ENCODE data around the gene RIC1. TPM values are rescaled to one million over a fixed set of nuclear protein-coding genes. Genes with fewer than 3 reads are reported as not detected.
"Not testable (repeated sequence)": the region's sequence is repeated elsewhere in the genome, so short reads cannot be mapped to it uniquely, and the experiment has no call there.

Gene RIC1
- total RNA-seq, 2 experiments from 2014 or later = 18.4 to 22.6 TPM

DNA sequence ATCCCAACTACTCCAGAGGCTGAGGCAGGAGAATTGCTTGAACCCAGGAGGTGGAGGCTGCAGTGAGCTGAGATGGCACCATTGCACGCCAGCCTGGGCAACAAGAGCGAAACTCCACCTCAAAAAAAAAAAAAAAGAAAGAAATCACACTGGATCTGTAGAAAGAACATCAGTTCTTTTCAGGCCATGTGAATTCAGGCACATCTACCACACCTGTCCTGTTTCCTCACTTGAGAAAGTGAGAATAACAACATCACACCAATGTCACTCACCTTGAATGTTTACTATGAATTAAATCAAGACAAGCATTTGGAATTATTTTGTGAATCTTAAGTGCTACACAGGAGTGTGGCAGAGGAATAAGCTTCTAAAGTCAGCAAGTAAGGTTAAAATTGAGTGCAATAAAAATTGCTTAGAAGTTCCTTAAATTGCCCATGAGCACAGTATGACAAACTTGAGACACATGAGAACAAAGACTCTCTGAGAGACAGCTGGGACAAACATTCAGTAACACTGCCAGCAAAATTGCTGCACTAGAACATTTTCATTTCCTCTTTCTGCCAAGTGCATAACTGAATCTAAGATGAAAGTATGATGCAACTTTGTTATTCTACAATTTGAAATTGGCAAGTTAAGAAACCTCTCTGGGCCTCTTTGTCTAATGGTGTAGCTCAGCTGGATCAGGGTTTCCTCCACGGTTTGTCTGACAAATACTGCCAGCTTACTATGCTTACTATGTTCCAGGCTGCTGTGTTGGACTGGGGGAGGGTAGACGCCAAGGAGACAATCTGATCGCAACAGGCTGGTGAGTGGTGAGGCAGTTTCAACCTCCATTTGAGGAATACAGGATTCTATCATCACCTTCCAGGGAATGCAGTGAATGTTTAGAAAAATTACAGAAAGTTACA lies 1.9 kb upstream of the RIC1 start:
- Mint-ChIP-seq H3K27me3 (no peaks in the 10 kb centered on the region), H3K36me3 (peaks cover 18% of the 10 kb centered on the region), H3K4me1 (peaks cover 44% of the 10 kb centered on the region), H3K27ac (peak overlapping the region; percentile 97), H3K9me3 (ENCODE audit: low read depth) (no peaks in the 10 kb centered on the region), H3K4me3 (peak overlapping the region; percentile 98)
- DNase-seq (peak; percentile 71), ATAC-seq (peak; percentile 4)
- CTCF ChIA-PET = interaction anchor here (0.6 to 2.4 kb wide), 6 partner anchors 18 to 206 kb away, joined by 3 to 12 read pairs (median 4); partner anchors contain the start of gene ERMP1

DNA sequence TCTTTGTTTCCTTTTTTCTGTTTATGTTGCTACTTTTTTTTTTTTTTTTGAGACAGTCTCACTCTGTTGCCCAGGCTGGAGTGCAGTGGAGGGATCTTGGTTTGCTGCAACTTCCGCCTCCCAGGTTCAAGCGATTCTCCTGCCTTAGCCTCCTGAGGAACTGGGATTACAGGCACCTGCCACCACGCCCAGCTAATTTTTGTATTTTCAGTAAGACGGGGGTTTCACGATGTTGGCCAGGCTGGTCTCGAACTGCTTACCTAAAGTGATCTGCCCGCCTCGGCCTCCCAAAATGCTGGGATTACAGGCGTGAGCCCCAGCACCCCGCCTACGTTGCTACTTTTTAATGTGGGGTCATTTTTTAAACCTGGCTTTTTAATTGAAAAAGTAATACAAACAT lies 1.2 kb upstream of the RIC1 start:
- H3K27me3 Mint-ChIP-seq; H3K9me3 Mint-ChIP-seq (ENCODE audit: low read depth); ATAC-seq: not testable (repeated sequence)
- H3K27ac Mint-ChIP-seq = peak overlapping the region; percentile 97
- peak overlapping the region; percentile 98 for H3K4me3 Mint-ChIP-seq
- H3K4me1 Mint-ChIP-seq = peaks cover 51% of the 10 kb centered on the region
- H3K36me3 Mint-ChIP-seq = peaks cover 18% of the 10 kb centered on the region
- CTCF ChIA-PET = interaction anchor here (0.9 to 2.4 kb wide), 9 partner anchors 19 to 785 kb away, joined by 3 to 12 read pairs (median 4); partner anchors contain the start of genes CD274, ERMP1 and UHRF2
- peak; percentile 47 for DNase-seq

DNA sequence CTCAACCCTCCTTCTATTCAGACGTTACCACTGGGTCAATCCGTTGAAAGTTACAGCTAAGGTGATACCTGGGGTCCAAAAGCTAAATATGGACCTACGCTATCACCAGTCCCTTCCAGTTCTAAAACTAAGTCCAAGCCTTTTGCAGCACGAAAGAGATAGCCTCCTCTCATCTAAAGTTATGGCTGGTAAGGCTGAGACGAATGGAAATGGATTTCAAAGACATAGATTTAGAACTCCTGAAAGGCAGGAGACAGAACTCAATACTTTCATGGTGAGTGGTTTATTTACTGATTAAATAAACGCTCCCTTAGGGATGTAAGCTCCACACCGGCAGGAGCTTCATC lies 751 bp upstream of the RIC1 start:
- CTCF ChIA-PET = interaction anchor here (0.7 to 2.4 kb wide), 10 partner anchors 24 to 887 kb away, joined by 3 to 12 read pairs (median 3); partner anchors contain the start of genes AK3, CD274, ERMP1 and UHRF2
- DNase-seq (no peak), ATAC-seq (no peak)
- peak overlapping the region; percentile 98 for H3K4me3 Mint-ChIP-seq
- H3K9me3 Mint-ChIP-seq (ENCODE audit: low read depth) = no peaks in the 10 kb centered on the region
- peak overlapping the region; percentile 97 for H3K27ac Mint-ChIP-seq
- H3K27me3 Mint-ChIP-seq = no peaks in the 10 kb centered on the region
- H3K36me3 Mint-ChIP-seq = peaks cover 18% of the 10 kb centered on the region
- peaks cover 55% of the 10 kb centered on the region for H3K4me1 Mint-ChIP-seq

DNA sequence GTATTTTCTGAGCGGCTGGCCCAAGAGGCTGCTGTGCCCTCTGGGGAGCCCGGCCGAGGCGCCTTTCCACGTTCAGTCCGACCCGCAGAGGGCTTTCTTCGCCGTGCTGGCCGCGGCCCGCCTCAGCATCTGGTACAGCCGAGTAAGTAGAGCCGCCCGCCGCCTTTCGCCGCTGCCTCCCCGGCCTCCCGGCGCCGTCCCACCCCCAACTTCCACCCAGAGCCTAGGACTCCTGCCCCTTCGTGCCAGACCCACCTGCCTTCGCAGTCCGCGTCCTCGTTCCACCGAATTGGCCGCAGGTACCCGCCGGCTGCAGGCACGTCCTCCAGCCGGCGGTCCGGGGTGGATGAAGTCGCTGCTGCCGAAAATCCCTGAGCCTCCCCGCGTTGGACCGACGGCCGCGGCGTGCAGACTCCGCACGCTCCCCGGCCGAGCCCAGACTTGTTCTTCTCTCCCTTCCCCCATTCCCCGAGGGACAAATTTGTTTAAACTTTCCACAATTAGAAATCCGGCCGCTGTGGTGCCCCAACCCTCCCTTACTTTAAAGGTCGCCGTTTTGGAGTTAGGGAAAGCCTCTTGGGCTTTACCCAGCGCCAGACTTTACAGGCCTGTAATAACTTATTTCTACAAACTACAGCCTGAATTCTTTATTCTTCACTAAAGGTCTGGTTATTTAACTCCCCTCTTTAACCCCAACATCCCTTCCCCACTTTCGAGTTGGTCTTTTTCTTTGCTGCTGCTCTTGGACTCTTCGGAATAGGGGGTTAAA lies 589 bp downstream of the RIC1 start:
- Mint-ChIP-seq H3K9me3 (ENCODE audit: low read depth) (peaks cover 2% of the 10 kb centered on the region), H3K27ac (peak overlapping the region; percentile 93), H3K36me3 (peaks cover 21% of the 10 kb centered on the region), H3K27me3 (no peaks in the 10 kb centered on the region), H3K4me1 (peaks cover 58% of the 10 kb centered on the region), H3K4me3 (peak overlapping the region; percentile 93)
- CTCF ChIA-PET = interaction anchor here (1.1 to 1.4 kb wide), 2 partner anchors 179 to 889 kb away, joined by 3 to 7 read pairs; partner anchors contain the start of genes AK3 and CD274
- DNase-seq (peak; percentile 69), ATAC-seq (peak; percentile 32)

DNA sequence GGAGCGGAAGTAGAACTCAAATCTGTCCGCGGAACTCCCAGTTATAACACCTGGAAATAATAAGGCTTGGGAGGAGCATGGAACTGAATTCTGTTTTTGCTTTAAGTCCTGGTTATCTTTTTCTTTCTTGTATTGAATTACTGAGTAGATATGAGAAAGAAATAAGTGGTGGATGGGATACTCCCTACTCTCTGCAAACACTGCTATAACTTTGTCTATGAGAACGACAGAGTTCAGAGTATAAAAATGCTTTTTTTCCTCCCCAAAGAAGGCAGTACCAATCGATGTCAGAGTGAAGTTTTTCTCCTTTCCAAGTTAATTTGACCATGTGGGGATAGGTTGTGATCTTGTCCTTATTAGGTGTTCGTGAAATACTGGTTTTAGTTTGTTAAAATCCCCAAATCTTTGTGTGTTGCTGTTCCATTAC lies 1.2 kb downstream of the RIC1 start:
- H3K27ac Mint-ChIP-seq = peak overlapping the region; percentile 93
- no peak for DNase-seq
- CTCF ChIA-PET = no interaction called here
- H3K4me1 Mint-ChIP-seq = peaks cover 59% of the 10 kb centered on the region
- H3K4me3 Mint-ChIP-seq = peak overlapping the region; percentile 93
- H3K27me3 Mint-ChIP-seq = no peaks in the 10 kb centered on the region
- peaks cover 22% of the 10 kb centered on the region for H3K36me3 Mint-ChIP-seq
- peaks cover 3% of the 10 kb centered on the region for H3K9me3 Mint-ChIP-seq (ENCODE audit: low read depth)
- no peak for ATAC-seq

DNA sequence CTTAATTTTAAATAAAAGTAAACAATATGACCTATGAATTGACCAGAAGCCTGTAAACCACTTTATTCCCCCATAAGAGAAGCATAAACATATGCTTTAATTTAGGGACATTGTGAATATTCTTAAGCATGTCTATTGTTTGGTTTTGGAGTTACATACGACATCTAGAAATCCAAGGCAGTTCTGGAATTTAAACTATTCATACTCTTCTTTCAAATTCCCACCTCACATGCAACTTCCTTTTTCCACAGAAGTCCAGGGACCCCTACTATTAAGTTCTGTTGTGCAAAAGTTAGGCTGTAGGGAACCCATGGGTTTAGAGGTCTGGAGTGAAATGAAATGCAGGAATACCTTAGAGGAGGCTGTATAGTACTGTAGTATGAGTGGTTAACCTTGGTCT lies 2.1 kb downstream of the RIC1 start:
- peaks cover 28% of the 10 kb centered on the region for H3K36me3 Mint-ChIP-seq
- DNase-seq (no peak), ATAC-seq (no peak)
- peaks cover 11% of the 10 kb centered on the region for H3K9me3 Mint-ChIP-seq (ENCODE audit: low read depth)
- H3K27me3 Mint-ChIP-seq = no peaks in the 10 kb centered on the region
- H3K4me3 Mint-ChIP-seq = no peak overlapping the region
- no peak overlapping the region for H3K27ac Mint-ChIP-seq
- H3K4me1 Mint-ChIP-seq = peaks cover 55% of the 10 kb centered on the region
- CTCF ChIA-PET = no interaction called here

DNA sequence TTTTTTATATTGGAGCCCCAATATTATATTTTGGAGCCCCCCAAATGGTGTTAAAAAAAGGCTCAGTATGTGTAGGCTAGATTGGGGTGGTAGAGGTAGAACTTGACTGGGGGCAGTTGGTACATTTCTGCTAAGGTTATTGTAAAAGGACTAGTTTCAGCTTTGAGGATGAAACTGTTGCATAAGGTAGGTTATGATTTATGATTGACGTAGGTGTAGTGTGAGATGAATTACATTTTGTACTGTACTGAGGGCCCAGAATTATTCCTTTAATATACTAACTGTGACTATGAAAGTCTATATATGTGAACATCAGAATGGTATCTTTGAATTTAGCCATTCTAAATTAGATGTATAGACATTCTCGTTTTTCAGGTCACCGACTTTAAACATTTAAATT lies 3.6 kb downstream of the RIC1 start:
- H3K4me1 Mint-ChIP-seq = peaks cover 45% of the 10 kb centered on the region
- CTCF ChIA-PET = interaction anchor here (1.0 to 1.1 kb wide), 2 partner anchors 11 to 31 kb away, joined by 3 to 4 read pairs; no protein-coding TSS in a partner anchor

DNA sequence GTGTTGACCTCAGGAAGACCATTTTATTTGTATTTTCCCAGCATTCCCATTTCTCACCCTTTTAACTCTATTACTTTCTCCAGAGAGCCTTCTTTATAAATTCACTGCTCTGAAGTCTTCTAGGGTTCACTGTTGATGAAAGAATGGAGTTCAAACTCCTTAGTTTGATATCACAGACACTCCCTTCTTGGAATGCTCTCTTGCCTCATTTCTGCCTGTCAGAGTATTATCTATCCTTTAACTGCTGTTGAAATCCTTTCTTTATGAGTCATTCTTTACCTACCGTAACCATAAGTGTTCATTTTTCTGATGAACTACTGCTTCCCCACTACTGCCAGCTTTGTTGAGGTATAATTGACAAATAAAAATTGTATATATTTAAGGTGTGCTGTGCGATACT lies 4.3 kb downstream of the RIC1 start:
- Mint-ChIP-seq H3K9me3 (ENCODE audit: low read depth) (peaks cover 18% of the 10 kb centered on the region), H3K4me3 (no peak overlapping the region), H3K4me1 (peaks cover 41% of the 10 kb centered on the region), H3K36me3 (peaks cover 32% of the 10 kb centered on the region), H3K27ac (no peak overlapping the region), H3K27me3 (no peaks in the 10 kb centered on the region)
- DNase-seq = no peak
- ATAC-seq = no peak
- CTCF ChIA-PET = interaction anchor here (1.0 to 1.1 kb wide), 3 partner anchors 12 to 421 kb away, joined by 3 to 4 read pairs (median 3); no protein-coding TSS in a partner anchor

More for the DNA sequence above, 3.6 kb downstream of the RIC1 start:
- H3K27ac Mint-ChIP-seq = no peak overlapping the region
- DNase-seq (no peak), ATAC-seq (no peak)
- H3K9me3 Mint-ChIP-seq (ENCODE audit: low read depth) = peaks cover 12% of the 10 kb centered on the region
- H3K4me3 Mint-ChIP-seq = no peak overlapping the region
- no peaks in the 10 kb centered on the region for H3K27me3 Mint-ChIP-seq
- peaks cover 27% of the 10 kb centered on the region for H3K36me3 Mint-ChIP-seq

DNA sequence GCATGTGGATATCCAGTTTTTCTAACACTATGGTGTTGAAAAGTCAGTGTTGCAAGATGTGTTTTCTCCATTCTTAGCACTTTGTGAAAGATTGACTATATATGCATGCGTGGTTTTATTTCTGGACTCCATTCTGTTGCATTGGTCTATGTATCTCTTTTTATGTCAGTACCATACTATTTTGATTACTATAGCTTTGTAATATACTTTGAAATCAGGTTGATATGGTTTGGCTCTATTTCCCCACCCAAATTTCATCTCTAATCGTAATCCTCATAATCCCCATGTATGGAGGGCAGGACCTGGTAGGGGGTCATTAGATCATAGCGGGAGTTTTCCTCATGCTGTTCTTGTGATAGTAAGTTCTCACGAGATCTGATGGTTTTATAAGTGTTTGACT lies 6.5 kb downstream of the RIC1 start:
- H3K4me3 Mint-ChIP-seq = no peak overlapping the region
- peaks cover 53% of the 10 kb centered on the region for H3K36me3 Mint-ChIP-seq
- no peak overlapping the region for H3K27ac Mint-ChIP-seq
- no peaks in the 10 kb centered on the region for H3K27me3 Mint-ChIP-seq
- DNase-seq = no peak
- CTCF ChIA-PET = no interaction called here
- peaks cover 36% of the 10 kb centered on the region for H3K9me3 Mint-ChIP-seq (ENCODE audit: low read depth)
- peaks cover 38% of the 10 kb centered on the region for H3K4me1 Mint-ChIP-seq
- ATAC-seq = no peak

DNA sequence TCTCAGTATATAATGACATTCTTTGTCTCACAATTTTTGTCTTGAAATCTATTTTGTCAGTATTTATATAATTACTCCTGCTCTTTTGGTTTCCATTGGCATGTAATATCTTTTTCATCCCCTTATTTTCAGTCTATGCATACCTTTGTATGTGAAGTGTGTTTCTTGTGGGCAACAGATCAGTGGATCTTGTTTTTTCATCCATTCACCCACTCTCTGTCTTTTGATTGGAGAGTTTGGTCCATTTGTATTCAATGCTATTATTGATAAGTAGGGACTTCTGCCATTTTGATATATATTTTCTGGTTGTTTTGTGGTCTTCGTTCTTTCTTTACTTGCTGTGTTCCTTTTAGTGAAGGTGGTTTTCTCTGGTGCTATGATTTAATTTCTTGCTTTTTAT lies 10.9 kb downstream of the RIC1 start:
- CTCF ChIA-PET = no interaction called here
- Mint-ChIP-seq H3K36me3 (peaks cover 69% of the 10 kb centered on the region), H3K9me3 (ENCODE audit: low read depth) (peaks cover 38% of the 10 kb centered on the region), H3K27me3 (no peaks in the 10 kb centered on the region), H3K4me3 (no peak overlapping the region), H3K4me1 (peaks cover 12% of the 10 kb centered on the region), H3K27ac (no peak overlapping the region)
- no peak for DNase-seq
- ATAC-seq = no peak

DNA sequence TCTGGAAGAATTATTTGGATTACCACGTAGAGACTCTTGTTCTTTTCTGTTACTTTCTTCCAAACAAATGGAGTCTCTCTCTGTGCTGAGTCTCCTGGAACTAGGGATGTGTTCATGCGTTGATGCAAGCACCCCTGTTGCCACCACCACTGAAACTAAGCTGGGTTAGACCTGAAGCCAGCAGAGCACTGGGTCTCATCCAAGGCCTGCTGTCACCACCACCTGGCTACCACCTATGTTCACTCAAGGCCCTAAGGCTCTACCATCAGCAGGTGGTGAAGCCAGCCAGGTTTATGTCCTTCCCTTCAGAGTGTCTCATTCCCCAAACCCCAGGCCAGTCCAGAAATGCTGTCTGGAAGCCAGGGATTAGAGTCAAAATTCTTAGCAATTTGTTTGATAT lies 13.3 kb downstream of the RIC1 start:
- peaks cover 33% of the 10 kb centered on the region for H3K9me3 Mint-ChIP-seq (ENCODE audit: low read depth)
- no peak overlapping the region for H3K4me3 Mint-ChIP-seq
- CTCF ChIA-PET = no interaction called here
- no peaks in the 10 kb centered on the region for H3K27me3 Mint-ChIP-seq
- no peak for ATAC-seq
- DNase-seq = no peak
- peaks cover 19% of the 10 kb centered on the region for H3K4me1 Mint-ChIP-seq
- H3K27ac Mint-ChIP-seq = no peak overlapping the region
- H3K36me3 Mint-ChIP-seq = peaks cover 66% of the 10 kb centered on the region

DNA sequence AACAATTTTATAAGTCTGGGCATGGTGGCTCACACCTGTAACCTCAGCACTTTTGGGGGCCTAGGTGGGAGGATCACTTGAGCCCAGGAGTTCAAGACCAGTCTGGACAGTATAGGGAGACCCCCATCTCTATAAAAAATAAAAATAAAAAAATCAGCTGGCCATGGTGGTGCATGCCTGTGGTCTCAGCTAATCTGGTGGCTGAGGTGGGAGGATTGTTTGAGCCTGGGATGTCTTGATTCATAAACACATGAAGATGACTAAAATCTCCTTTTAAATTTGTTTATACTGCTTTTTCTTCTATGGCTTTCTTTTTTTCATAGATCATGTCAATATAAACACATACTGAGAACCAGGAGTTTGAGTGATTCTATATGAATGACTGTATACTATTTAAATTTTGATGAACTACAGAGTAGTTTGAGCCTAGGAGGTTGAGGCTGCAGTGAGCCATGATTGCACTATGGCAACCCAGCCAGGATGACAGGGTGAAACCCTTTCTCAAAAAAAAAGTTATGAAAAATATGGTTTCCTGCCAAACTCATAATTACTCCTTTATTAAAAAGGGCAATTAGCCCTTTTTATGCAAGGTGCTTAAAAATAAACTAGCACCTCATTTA lies 14.2 kb downstream of the RIC1 start:
- peaks cover 27% of the 10 kb centered on the region for H3K9me3 Mint-ChIP-seq (ENCODE audit: low read depth)
- peaks cover 19% of the 10 kb centered on the region for H3K4me1 Mint-ChIP-seq
- H3K4me3 Mint-ChIP-seq = no peak overlapping the region
- H3K27me3 Mint-ChIP-seq = no peaks in the 10 kb centered on the region
- H3K27ac Mint-ChIP-seq = no peak overlapping the region
- CTCF ChIA-PET = no interaction called here
- DNase-seq (no peak), ATAC-seq (peak; percentile 42)
- H3K36me3 Mint-ChIP-seq = peaks cover 61% of the 10 kb centered on the region

DNA sequence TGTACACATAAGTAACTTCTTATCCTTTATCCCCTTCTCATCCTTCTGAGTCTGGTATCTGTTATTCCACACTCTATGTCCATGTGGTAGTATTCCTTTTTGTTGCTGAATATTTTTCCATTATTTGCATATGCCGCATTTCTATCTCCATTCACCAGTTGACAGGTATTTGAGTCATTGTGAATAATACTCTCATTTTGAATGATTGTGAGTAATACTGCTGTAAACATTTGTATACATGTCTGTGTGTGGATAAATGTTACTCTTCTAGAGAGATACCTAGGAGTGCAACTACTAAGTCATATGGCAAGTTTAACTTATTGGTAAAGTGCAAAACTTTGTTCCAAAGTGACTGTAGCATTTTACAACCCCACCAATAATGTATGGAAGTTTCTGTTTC lies 15.6 kb downstream of the RIC1 start:
- H3K9me3 Mint-ChIP-seq (ENCODE audit: low read depth) = peaks cover 23% of the 10 kb centered on the region
- peaks cover 19% of the 10 kb centered on the region for H3K4me1 Mint-ChIP-seq
- peaks cover 59% of the 10 kb centered on the region for H3K36me3 Mint-ChIP-seq
- CTCF ChIA-PET = no interaction called here
- H3K27me3 Mint-ChIP-seq = no peaks in the 10 kb centered on the region
- ATAC-seq = peak; percentile 64
- DNase-seq = no peak
- no peak overlapping the region for H3K4me3 Mint-ChIP-seq
- H3K27ac Mint-ChIP-seq = no peak overlapping the region

Measured in activated CD8-positive, alpha-beta memory T cell treated with anti-CD3 and anti-CD28 coated beads, Interleukin-2, amount 10 ng/mL, durations not matched to agents 7 days and 5 days (primary cell).